Stimulated activated CD4-positive, alpha-beta T cell treated with anti-CD3 and anti-CD28 coated beads, Interleukin-4, amount 100 ng/mL, for 24 hours (primary cell): ENCODE measurements around the gene MAB21L2.
"Not testable (repeated sequence)": the region's sequence is repeated elsewhere in the genome, so short reads cannot be mapped to it uniquely, and the experiment has no call there.

Source experiments
- DNase-seq: peaks from one replicate; pipeline ENCODE4 v3.0.0-alpha.2; 2020

Gene MAB21L2

DNA sequence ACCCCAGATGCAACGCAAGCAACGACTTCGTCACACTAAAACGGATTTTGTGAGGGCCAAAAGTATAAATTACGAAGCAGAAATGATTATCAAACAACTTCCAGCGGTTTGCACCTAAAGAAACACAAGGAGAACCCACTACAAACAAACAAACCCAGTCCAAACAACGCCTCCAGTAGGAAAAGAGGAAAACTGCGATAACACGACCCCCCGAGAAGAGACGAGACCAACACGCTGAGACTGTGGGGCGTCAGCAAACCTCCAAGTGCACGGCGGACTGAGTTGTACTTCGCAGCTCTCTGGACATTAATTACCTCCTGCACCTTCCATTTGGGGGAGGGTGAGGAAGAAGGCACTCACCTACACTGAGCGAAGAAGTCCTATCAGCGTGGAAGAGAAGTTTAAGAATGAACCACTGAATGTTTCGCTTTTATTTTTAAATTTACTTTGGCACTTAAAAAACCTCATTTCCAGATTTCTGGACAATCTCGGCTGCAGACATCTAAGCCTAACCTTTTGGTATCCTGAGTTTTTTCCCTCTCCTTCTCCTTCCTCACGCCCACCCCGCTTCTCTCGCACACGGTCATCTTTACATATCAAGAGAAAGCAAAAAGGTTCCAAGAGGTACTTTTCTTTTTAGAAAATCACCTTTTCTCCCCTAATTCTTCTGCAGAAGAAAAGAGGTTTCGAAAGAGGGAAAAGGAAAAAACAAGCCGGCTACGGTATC, at the start of gene MAB21L2:
TSS of gene MAB21L2 (plus strand) at position 6 of the 727 bp plus-strand sequence. CDS start 879 bp downstream, outside the sequence.
- DNase-seq = no peak

DNA sequence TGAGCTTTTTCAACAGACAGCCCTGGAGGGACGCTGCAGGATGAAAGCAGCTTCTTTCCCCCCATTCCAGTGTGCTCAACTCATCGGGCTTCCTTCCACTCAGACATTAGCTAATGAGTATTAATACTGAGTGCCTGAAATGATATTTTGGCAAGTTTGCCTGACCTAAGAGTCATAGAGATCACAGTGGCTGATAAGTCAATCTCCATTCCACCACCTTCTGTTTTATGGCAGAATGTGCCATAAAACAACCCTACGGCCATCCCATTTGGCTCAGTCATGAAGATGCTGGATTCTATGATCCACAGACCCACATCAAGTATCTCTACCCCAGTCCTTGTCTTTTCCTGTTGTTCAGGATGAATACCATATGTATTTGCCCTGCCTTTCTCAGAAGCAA, 48.3 kb upstream of the MAB21L2 start:
- DNase-seq = no peak

- DNase-seq = no peak
Observed at GRCh38 chr4:150534818-150535217, 47.1 kb upstream of the MAB21L2 start.

GRCh38 chr4:150537911-150538310, 44.0 kb upstream of the MAB21L2 start:
- not testable (repeated sequence) for DNase-seq

- DNase-seq = no peak
Observed at GRCh38 chr4:150540536-150540935, 41.4 kb upstream of the MAB21L2 start.

DNA sequence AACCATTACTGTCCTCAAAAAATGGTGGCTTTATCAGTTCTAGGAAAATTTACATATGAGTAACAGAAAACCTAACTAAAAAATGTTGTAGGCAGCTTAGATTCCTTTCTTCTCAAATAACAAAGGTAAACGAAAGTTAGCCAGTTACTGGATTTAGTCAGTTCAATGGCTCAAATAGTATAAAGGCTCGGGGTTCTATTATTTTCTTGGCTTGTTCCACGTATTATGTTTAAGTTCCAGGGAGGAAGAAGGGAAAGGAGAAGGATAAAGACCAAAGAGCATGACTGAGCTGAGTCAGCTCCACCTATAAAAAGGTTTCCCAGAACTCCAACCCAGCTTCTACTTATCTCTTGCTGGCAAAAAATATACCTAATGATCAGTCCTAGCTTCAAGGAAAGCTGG, 41.0 kb upstream of the MAB21L2 start:
- DNase-seq = no peak

DNA sequence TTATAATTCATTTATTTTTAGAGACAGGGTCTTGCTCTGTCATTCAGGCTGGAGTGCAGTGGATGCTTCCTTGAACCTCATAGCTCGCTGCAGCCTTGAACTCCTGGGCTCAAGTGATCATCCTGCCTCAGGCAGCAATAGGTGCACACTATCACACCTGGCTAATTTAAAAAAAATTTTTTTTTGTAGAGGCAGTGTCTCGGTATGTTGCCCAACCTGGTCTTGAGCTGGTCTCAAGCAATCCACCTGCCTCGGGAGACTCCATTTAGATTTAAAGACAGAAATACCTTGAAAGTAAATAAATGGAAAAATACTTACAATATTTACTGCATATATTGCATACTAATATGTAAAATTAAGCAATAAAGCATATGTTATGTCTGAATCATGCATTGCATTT, 40.3 kb upstream of the MAB21L2 start:
- DNase-seq = no peak

GRCh38 chr4:150543042-150543441, 38.9 kb upstream of the MAB21L2 start:
- DNase-seq = no peak

GRCh38 chr4:150546286-150546685, 35.7 kb upstream of the MAB21L2 start:
- no peak for DNase-seq

GRCh38 chr4:150547154-150547838, 34.7 kb upstream of the MAB21L2 start:
- no peak for DNase-seq

GRCh38 chr4:150557811-150558210, 24.1 kb upstream of the MAB21L2 start:
- DNase-seq = not testable (repeated sequence)

- no peak for DNase-seq
Observed at GRCh38 chr4:150561143-150561737, 20.7 kb upstream of the MAB21L2 start.

DNA sequence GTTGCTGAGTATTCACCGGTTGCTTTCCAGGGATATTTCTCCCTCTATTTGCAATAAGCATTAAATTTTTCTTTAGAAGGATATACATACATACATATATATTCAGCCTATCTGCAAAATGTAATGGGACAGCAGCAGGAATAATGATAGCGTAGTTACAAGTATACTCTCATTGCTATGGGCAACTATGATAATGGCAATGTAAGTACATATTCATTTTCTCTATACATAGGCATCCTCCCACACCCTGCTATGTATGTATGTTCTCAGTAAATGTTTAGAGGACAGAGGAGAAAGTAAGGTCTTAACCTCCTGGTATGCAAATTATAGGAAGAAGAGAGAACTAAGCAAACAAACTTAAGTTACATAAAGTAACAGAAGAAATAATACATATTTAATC, 19.7 kb upstream of the MAB21L2 start:
- DNase-seq = no peak

DNA sequence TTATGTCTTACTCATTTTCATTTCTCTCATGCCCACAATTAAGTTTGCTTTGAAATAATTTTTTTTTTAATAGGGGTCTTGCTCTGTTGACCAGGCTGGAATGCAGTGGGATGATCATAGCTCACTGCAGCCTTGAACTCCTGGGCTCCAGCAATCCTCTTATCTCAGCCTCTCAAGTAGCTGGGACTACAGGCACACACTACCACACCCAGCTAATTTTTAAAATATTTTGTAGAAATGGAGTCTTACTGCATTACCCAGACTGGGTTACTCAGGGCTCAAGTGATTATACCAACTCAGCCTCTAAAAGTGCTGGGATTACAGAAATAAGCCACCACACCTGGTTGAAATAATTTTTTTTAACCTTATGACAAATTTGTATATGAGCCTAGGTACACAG, 19.2 kb upstream of the MAB21L2 start:
- no peak for DNase-seq

DNA sequence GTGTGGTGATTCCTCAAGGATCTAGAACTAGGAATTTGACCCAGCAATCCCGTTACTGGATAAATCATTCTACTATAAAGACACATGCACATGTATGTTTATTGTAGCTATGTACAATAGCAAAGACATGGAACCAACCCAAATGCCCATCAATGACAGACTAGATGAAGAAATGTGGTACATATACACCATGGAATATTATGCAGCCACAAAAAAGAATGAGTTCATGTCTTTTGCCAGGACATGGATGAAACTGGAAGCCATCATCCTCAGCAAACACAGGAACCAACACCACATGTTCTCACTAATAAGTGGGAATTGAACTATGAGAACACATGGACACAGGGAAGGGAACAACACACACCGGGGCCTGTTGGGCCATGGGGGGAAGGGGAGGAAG, 17.0 kb upstream of the MAB21L2 start:
- not testable (repeated sequence) for DNase-seq

DNA sequence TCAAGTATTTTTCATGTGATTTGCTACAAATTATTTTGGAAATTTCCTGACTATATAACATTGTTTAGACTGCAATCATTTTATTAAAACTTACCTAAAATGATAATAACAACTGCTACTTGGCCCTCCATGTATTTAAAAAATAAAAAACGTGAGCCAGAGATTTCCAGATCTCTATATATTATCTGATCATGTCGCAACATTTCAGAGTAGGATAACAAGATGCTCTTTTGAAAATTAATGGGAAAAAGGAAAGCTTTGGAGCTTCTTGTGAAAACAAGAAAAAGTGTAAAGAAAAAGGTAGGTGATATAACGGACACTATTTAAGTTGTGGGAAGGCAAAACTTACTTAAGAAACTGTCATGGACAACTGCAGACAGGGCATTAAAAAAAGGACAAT, 14.9 kb upstream of the MAB21L2 start:
- DNase-seq = no peak

DNA sequence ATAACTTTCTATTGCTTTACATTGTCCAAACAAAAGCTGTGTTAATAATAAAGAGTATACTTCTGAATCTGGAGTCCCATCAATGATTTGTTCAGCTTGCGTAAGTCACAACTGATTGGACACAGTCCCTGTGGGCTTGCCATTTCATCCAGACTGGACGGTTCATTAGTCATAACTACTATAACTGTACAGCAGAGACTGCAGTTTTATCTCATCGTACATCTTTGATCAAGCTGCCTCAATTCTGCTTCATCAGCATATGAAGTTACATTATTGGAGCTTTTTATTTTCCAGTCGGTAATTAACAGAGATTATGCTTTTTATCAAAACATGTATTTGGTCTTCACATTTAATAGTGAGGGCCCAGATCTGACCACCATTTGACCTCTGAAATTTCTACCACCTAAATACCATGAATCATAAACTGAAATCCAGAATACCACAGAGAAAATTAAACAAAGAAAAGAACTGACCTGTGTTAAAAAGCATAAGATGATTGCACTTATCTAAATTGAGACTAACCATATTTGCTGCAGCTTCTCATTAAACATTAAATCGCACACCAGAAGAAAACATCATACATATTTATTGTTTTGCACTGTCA, 12.5 kb upstream of the MAB21L2 start:
- no peak for DNase-seq

GRCh38 chr4:150569998-150570535, 11.9 kb upstream of the MAB21L2 start:
- DNase-seq = no peak

GRCh38 chr4:150570862-150571261, 11.1 kb upstream of the MAB21L2 start:
- DNase-seq = no peak

DNA sequence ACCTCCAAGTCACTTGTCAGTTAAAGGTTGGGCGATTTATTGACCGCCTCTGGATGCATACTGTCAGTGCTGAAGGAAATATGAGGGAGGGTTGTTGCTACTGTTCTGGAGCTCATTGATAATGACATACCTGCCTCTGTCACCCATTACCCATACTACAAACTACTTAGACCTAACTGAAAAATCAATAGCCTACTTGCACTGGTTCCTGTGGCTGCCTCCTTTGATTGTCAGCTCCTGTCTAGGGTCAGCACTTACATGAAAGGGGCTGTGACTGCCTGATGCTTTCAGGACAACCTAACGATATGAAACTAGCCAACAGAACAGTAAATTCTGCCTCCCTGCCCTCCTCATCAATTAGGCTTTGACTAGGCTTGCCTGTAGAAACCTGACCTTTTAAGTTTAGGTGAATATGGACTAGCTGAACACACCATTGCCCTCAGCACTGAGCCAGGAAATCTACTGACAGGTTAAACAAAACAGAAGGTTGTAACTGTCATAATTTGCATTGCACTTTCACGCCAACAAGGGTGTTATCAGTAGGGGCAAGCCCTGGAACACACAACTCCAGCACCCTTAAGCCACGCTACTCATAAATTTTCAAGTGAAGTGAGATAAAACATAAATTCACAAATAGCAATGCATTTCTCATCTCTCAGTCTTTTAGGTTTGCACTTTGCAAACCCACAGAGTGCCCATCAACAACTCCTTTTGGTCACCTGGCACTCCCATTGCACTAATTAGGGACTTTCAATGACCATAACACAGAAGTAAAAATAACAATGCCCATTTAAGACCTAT, 9.0 kb upstream of the MAB21L2 start:
- no peak for DNase-seq

DNA sequence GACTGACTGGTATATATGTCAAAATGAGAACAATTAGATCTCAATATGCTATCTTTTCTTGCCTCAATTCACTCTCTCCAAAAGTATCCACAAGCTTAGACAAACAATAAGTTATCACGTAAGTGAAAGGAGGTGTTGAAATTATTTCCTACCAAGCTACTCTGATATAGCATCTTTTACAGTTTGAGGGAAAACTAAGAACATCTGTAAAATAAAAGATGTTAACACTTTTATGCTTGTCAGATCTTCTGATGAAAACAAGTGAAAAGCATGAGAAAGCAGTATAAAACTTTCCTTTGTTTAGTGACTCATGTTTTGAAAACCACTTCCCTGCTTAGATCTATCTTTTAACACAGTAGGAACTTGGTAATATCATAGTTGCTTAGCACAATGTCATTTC, 8.4 kb upstream of the MAB21L2 start:
- no peak for DNase-seq

- DNase-seq = no peak
Observed at GRCh38 chr4:150574678-150575077, 7.3 kb upstream of the MAB21L2 start.

- DNase-seq = no peak
Observed at GRCh38 chr4:150577796-150578195, 4.2 kb upstream of the MAB21L2 start.
